Measurements from ENCODE around the gene C17orf107. TPM values are rescaled to one million over a fixed set of nuclear protein-coding genes. Genes with fewer than 3 reads are reported as not detected.

C17orf107 gene
- total and polyA plus RNA-seq, 9 of the 15 experiments (the other 6 are each of a cell fraction or from before 2014, with no cell fraction given) = 0.05 to 0.29 (median 0.07) TPM; not detected in 4

DNA sequence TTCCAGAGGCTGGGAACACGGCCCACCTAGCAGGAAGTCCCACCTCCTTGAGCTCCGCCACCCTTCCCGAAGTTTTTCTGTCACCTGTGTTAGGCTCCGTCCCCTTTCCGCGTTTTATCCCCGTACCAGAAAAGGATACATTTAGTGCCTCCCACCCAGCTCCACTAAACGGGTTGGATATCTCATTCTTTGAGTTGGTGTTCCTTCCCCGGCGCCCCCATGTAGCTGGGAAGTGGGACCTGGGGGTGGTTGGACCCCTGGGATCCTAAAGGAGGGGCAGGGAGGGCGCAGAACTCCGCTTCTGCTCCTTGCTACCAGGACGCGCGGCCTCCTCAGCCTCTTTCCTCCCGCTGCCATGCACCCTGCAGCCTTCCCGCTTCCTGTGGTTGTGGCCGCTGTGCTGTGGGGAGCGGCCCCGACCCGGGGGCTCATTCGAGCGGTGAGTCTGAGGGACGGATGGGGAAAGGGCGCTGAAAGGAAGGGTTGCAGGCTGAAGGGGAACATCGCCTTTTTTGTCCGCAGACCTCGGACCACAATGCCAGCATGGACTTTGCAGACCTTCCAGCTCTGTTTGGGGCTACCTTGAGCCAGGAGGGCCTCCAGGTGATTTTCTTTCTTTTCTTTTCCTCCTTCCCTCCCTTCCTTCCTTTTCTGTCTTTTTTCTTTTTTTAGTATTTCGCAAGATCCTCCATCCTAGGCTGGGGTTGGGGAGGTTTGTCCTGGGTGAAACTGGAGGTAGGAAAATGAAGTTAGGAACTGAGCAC, 41.4 kb downstream of the C17orf107 start (continued):
- TF ChIP-seq, protein P1, sequence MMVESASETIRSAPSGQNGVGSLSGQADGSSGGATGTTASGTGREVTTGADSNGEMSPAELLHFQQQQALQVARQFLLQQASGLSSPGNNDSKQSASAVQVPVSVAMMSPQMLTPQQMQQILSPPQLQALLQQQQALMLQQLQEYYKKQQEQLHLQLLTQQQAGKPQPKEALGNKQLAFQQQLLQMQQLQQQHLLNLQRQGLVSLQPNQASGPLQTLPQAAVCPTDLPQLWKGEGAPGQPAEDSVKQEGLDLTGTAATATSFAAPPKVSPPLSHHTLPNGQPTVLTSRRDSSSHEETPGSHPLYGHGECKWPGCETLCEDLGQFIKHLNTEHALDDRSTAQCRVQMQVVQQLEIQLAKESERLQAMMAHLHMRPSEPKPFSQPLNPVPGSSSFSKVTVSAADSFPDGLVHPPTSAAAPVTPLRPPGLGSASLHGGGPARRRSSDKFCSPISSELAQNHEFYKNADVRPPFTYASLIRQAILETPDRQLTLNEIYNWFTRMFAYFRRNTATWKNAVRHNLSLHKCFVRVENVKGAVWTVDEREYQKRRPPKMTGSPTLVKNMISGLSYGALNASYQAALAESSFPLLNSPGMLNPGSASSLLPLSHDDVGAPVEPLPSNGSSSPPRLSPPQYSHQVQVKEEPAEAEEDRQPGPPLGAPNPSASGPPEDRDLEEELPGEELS (CRISPR knock-in tag; IDR thresholded peaks at IDR 0.05; ENCODE audit: borderline replicate concordance) = no peak
- TF ChIP-seq BCL6 (CRISPR knock-in tag; IDR thresholded peaks at IDR 0.05) = no peak
- TF ChIP-seq, protein P2, sequence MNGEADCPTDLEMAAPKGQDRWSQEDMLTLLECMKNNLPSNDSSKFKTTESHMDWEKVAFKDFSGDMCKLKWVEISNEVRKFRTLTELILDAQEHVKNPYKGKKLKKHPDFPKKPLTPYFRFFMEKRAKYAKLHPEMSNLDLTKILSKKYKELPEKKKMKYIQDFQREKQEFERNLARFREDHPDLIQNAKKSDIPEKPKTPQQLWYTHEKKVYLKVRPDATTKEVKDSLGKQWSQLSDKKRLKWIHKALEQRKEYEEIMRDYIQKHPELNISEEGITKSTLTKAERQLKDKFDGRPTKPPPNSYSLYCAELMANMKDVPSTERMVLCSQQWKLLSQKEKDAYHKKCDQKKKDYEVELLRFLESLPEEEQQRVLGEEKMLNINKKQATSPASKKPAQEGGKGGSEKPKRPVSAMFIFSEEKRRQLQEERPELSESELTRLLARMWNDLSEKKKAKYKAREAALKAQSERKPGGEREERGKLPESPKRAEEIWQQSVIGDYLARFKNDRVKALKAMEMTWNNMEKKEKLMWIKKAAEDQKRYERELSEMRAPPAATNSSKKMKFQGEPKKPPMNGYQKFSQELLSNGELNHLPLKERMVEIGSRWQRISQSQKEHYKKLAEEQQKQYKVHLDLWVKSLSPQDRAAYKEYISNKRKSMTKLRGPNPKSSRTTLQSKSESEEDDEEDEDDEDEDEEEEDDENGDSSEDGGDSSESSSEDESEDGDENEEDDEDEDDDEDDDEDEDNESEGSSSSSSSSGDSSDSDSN (IDR thresholded peaks at IDR 0.05; ENCODE audit: borderline replicate concordance in 1 of 2, low read depth in 2 of 2, low read length in 2 of 2) = 0 out of 4 replicates have a peak, but pooled peaks of 1 of the 2 experiments have one; percentile 42
- TF ChIP-seq POLR2G (IDR thresholded peaks at IDR 0.05; ENCODE audit: low read depth, low read length) = peak; percentile 75
- TF ChIP-seq GABPA (tag; conservative IDR thresholded peaks at IDR 0.05; ENCODE audit: low read depth) = peak; percentile 81
- TF ChIP-seq RBFOX2 (IDR thresholded peaks at IDR 0.05; ENCODE audit: low read depth, low read length) = 0 out of 2 replicates have a peak, but pooled peaks have one; percentile 9
- no peak for TF ChIP-seq NR2C2 (CRISPR knock-in tag; IDR thresholded peaks at IDR 0.05)
- TF ChIP-seq NR2C2 (tag; IDR thresholded peaks at IDR 0.05) = no peak
- no peak for TF ChIP-seq SAFB2 (IDR thresholded peaks at IDR 0.05; ENCODE audit: borderline replicate concordance, low read depth, low read length, severe bottlenecking)
- TF ChIP-seq TSC22D4 (tag; IDR thresholded peaks at IDR 0.05) = no peak
- TF ChIP-seq NFATC3 (IDR thresholded peaks at IDR 0.05) = no peak
- TF ChIP-seq FOXP1 (CRISPR knock-in tag; IDR thresholded peaks at IDR 0.05) = no peak
- TF ChIP-seq ARHGAP35 (IDR thresholded peaks at IDR 0.05; ENCODE audit: partially characterized antibody) = no peak
- TF ChIP-seq, protein P3, sequence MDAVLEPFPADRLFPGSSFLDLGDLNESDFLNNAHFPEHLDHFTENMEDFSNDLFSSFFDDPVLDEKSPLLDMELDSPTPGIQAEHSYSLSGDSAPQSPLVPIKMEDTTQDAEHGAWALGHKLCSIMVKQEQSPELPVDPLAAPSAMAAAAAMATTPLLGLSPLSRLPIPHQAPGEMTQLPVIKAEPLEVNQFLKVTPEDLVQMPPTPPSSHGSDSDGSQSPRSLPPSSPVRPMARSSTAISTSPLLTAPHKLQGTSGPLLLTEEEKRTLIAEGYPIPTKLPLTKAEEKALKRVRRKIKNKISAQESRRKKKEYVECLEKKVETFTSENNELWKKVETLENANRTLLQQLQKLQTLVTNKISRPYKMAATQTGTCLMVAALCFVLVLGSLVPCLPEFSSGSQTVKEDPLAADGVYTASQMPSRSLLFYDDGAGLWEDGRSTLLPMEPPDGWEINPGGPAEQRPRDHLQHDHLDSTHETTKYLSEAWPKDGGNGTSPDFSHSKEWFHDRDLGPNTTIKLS (IDR thresholded peaks at IDR 0.05; ENCODE audit: borderline replicate concordance, low read depth) = no peak
- TF ChIP-seq PHB (CRISPR knock-in tag; IDR thresholded peaks at IDR 0.05) = no peak
- TF ChIP-seq, protein P4, sequence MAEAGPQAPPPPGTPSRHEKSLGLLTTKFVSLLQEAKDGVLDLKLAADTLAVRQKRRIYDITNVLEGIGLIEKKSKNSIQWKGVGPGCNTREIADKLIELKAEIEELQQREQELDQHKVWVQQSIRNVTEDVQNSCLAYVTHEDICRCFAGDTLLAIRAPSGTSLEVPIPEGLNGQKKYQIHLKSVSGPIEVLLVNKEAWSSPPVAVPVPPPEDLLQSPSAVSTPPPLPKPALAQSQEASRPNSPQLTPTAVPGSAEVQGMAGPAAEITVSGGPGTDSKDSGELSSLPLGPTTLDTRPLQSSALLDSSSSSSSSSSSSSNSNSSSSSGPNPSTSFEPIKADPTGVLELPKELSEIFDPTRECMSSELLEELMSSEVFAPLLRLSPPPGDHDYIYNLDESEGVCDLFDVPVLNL (CRISPR knock-in tag; IDR thresholded peaks at IDR 0.05; ENCODE audit: low read depth) = no peak
- no peak for TF ChIP-seq DPF2 (IDR thresholded peaks at IDR 0.05)
